Prostate gland (tissue), 2 donors: ENCODE data around the gene RDH14. TPM values are rescaled to one million over a fixed set of nuclear protein-coding genes. Genes with fewer than 3 reads are reported as not detected.

ENCODE experiments used
- DNase-seq: peaks from one replicate; pipeline ENCODE4 v3.0.0-alpha.2; 2019; ENCODE audit warnings: low spot score
- H3K27ac ChIP-seq, 2 donors: fragments of 200-600 bp; sonication (generic); 2 replicates each; pipeline ENCODE4 v1.5.1; 2017 to 2019
- H3K27me3 ChIP-seq: fragments of 200-600 bp; sonication (generic); replicated peaks from 2 replicates; pipeline ENCODE4 v1.5.1; 2019; ENCODE audit not compliant: insufficient read depth
- H3K36me3 ChIP-seq, 2 donors: fragments of 200-600 bp; sonication (generic); 1 replicate in 1 of 2; 2 replicates in 1 of 2; pipeline versions ENCODE4 v1.5.1 to v1.8.1; 2017 to 2019
- H3K4me1 ChIP-seq: fragments of 200-600 bp; sonication (generic); replicated peaks from 2 replicates; pipeline ENCODE4 v1.5.1; 2019
- H3K4me3 ChIP-seq, 2 donors: fragments of 200-600 bp; sonication (generic); 2 replicates each; pipeline ENCODE4 v1.5.1; 2017 to 2019
- H3K9me3 ChIP-seq: fragments of 200-600 bp; sonication (generic); 2 replicates; pipeline ENCODE4 v1.5.1; 2017
- CTCF ChIP-seq, 4 experiments: fragments of 200-600 bp in 2 of 4; fragments of 450-650 bp in 2 of 4; sonication (generic) in 2 of 4; IDR thresholded peaks; 1 replicate in 3 of 4; 2 replicates in 1 of 4; pipeline ENCODE4 v1.5.1; 2016 to 2019; ENCODE audit warnings: antibody characterized with exemption in 4 of 4, mild to moderate bottlenecking in 2 of 4, moderate library complexity in 2 of 4
- POLR2A ChIP-seq: fragments of 450-650 bp; IDR thresholded peaks from one replicate; pipeline ENCODE4 v1.6.1; 2016; ENCODE audit warnings: antibody characterized with exemption, mild to moderate bottlenecking
- POLR2AphosphoS5 ChIP-seq: sonication (generic); formaldehyde crosslinking; IDR thresholded peaks from one replicate; pipeline ENCODE4 v1.6.1; 2017; ENCODE audit warnings: antibody characterized with exemption
- WGBS: methylation state at CpG from one replicate; pipeline ENCODE4 v1.1.5; 2018; 5-methylcytosine and 5-hydroxymethylcytosine counted together
- intact Hi-C: fragments of 100-400 bp; cut with DNase I; formaldehyde crosslinking; loops from one replicate; pipeline ENCODE4 v1.14.2; 2022
- total RNA-seq, 2 donors: library from RNA; depleted of rRNA; stranded (reverse); fragments of >200 nt; gene quantifications; one replicate each; pipeline ENCODE4 v1.1.0, GENCODE V29; 2016

RDH14 gene
- total RNA-seq = 10 to 100 TPM; 29.5 to 42.5 TPM

- no peaks in the 10 kb centered on the region for H3K27me3 ChIP-seq
- H3K4me3 ChIP-seq = peak within 1 kb of the TSS; percentile 73 to 90
- intact Hi-C loops = no loop called here
- peak; percentile 93 for DNase-seq
- peaks cover 2% of the 10 kb centered on the region for H3K4me1 ChIP-seq
- no peaks in the 10 kb centered on the region for H3K36me3 ChIP-seq
- no peaks in the 10 kb centered on the region for H3K9me3 ChIP-seq
- 0% methylated on average over 58 of the region's 81 CpGs for WGBS
- TF ChIP-seq POLR2A = peak; percentile 47
- TF ChIP-seq POLR2AphosphoS5 = peak; percentile 86
- peak in 2 of 4 experiments; percentile 12 to 17 for TF ChIP-seq CTCF (IDR thresholded peaks at IDR 0.05)
- H3K27ac ChIP-seq = peak within 1 kb of the TSS; percentile 95 to 96
These were observed at the start of gene RDH14 for GRCh38 chr2:18560031-18560796. TSS of gene RDH14 (minus strand) at chr2:18560653. CDS start at chr2:18560572, 81 bp downstream.

- TF ChIP-seq POLR2A = no peak
- no peak for TF ChIP-seq POLR2AphosphoS5
- TF ChIP-seq CTCF (IDR thresholded peaks at IDR 0.05) = no peak
- Histone ChIP-seq H3K9me3 (no peaks in the 10 kb centered on the region), H3K27ac (no peak overlapping the region), H3K27me3 (no peaks in the 10 kb centered on the region), H3K4me3 (no peak overlapping the region), H3K4me1 (no peaks in the 10 kb centered on the region), H3K36me3 (no peaks in the 10 kb centered on the region)
- DNase-seq = no peak
- WGBS = 65% methylated on average over 1 of the region's 1 CpG
- intact Hi-C loops = no loop called here
These were observed 49.6 kb upstream of the RDH14 start for GRCh38 chr2:18610090-18610489.

- no peaks in the 10 kb centered on the region for H3K27me3 ChIP-seq
- DNase-seq = no peak
These were observed 44.7 kb upstream of the RDH14 start for GRCh38 chr2:18605115-18605514.

GRCh38 chr2:18604531-18604885, 44.1 kb upstream of the RDH14 start:
- DNase-seq = no peak
- H3K27me3 ChIP-seq = no peaks in the 10 kb centered on the region
- H3K9me3 ChIP-seq = no peaks in the 10 kb centered on the region
- intact Hi-C loops = no loop called here
- TF ChIP-seq POLR2AphosphoS5 (no peak), CTCF (IDR thresholded peaks at IDR 0.05) (no peak), POLR2A (no peak)
- 72% methylated on average over 2 of the region's 2 CpGs for WGBS
- H3K4me1 ChIP-seq = no peaks in the 10 kb centered on the region
- no peak overlapping the region for H3K27ac ChIP-seq
- no peaks in the 10 kb centered on the region for H3K36me3 ChIP-seq
- no peak overlapping the region for H3K4me3 ChIP-seq

More at GRCh38 chr2:18605115-18605514, 44.7 kb upstream of the RDH14 start:
- Histone ChIP-seq H3K4me1 (no peaks in the 10 kb centered on the region), H3K27ac (no peak overlapping the region), H3K9me3 (no peaks in the 10 kb centered on the region), H3K4me3 (no peak overlapping the region), H3K36me3 (no peaks in the 10 kb centered on the region)
- TF ChIP-seq CTCF (IDR thresholded peaks at IDR 0.05) (no peak), POLR2AphosphoS5 (no peak), POLR2A (no peak)
- intact Hi-C loops = no loop called here
